ENCODE data around the gene NDST1.

GRCh38 chr5:150605546-150605945 lies 97.6 kb downstream of the NDST1 start:
- TF ChIP-seq CTCF (IDR thresholded peaks at IDR 0.05), result no peak
- no peak for TF ChIP-seq POLR2A (IDR thresholded peaks at IDR 0.05)
- TF ChIP-seq POLR2AphosphoS5 (IDR thresholded peaks at IDR 0.05), result no peak
- no peak for TF ChIP-seq EP300 (IDR thresholded peaks at IDR 0.05)
